Fibroblast of the aortic adventitia (primary cell): Measurements from ENCODE around the gene E2F2. TPM values are rescaled to one million over a fixed set of nuclear protein-coding genes. Genes with fewer than 3 reads are reported as not detected.

Experiments
- DNase-seq: peaks from one replicate; pipeline ENCODE4 v3.0.0-alpha.2; 2010; ENCODE audit warnings: low read depth
- H3K4me3 ChIP-seq: 2 replicates; pipeline ENCODE4 v1.5.1; 2011; ENCODE audit warnings: low read depth, mild to moderate bottlenecking, control low read depth, low read length, moderate library complexity
- CTCF ChIP-seq: IDR thresholded peaks from 2 replicates; pipeline ENCODE4 v1.5.1; 2011; ENCODE audit warnings: mild to moderate bottlenecking, low read length, control low read depth, inconsistent platforms; ENCODE audit not compliant: insufficient read depth
- total RNA-seq: library from RNA; depleted of rRNA; stranded (reverse); fragments of >200 nt; gene quantifications from 2 replicates; pipeline ENCODE4 v1.2.3, GENCODE V29; 2012; ENCODE audit warnings: low replicate concordance

E2F2 gene
- total RNA-seq, 1 donor, result 5.6 TPM

GRCh38 chr1:23521588-23521987 lies 9.4 kb downstream of the E2F2 start:
- DNase-seq, result no peak
- no peak overlapping the region for H3K4me3 ChIP-seq
- no peak for TF ChIP-seq CTCF

GRCh38 chr1:23517581-23517980 lies 13.5 kb downstream of the E2F2 start:
- TF ChIP-seq CTCF, result no peak
- no peak for DNase-seq
- H3K4me3 ChIP-seq, result no peak overlapping the region

- TF ChIP-seq CTCF, result no peak
- DNase-seq, result no peak
- H3K4me3 ChIP-seq, result no peak overlapping the region
Observed at GRCh38 chr1:23515905-23516304, 15.1 kb downstream of the E2F2 start.

GRCh38 chr1:23514111-23514679 lies 16.8 kb downstream of the E2F2 start:
- no peak overlapping the region for H3K4me3 ChIP-seq
- TF ChIP-seq CTCF, result no peak
- no peak for DNase-seq

- H3K4me3 ChIP-seq, result no peak overlapping the region
- TF ChIP-seq CTCF, result no peak
- no peak for DNase-seq
Observed at GRCh38 chr1:23509896-23510295, 21.1 kb downstream of the E2F2 start.

- no peak for DNase-seq
- H3K4me3 ChIP-seq, result no peak overlapping the region
- TF ChIP-seq CTCF, result no peak
Observed at GRCh38 chr1:23506376-23507107, 24.5 kb downstream of the E2F2 start.
